GM12872 (cell line): ENCODE data around the gene NFIA.

Source experiments
- CTCF ChIP-seq: IDR thresholded peaks from 3 replicates; pipeline ENCODE4 v1.5.1; 2011; ENCODE audit warnings: low read depth, mild to moderate bottlenecking, low read length, moderate library complexity; ENCODE audit not compliant: insufficient read depth

The NFIA gene

GRCh38 chr1:61157468-61157987, 75.2 kb downstream of the NFIA start:
- no peak for TF ChIP-seq CTCF

GRCh38 chr1:61158591-61158990, 76.2 kb downstream of the NFIA start:
- no peak for TF ChIP-seq CTCF

GRCh38 chr1:61160526-61160925, 78.2 kb downstream of the NFIA start:
- TF ChIP-seq CTCF: no peak

GRCh38 chr1:61162520-61163258, 80.3 kb downstream of the NFIA start:
- TF ChIP-seq CTCF: no peak

- TF ChIP-seq CTCF: no peak
These were observed 81.0 kb downstream of the NFIA start for GRCh38 chr1:61163355-61163754.

GRCh38 chr1:61165402-61165801, 83.0 kb downstream of the NFIA start:
- no peak for TF ChIP-seq CTCF

GRCh38 chr1:61167309-61167708, 84.9 kb downstream of the NFIA start:
- TF ChIP-seq CTCF: no peak
